Heart right ventricle (tissue), 16 donors: ENCODE results near the gene ZCCHC8. TPM values are rescaled to one million over a fixed set of nuclear protein-coding genes. Genes with fewer than 3 reads are reported as not detected.
"Not testable (repeated sequence)": the region's sequence is repeated elsewhere in the genome, so short reads cannot be mapped to it uniquely, and the experiment has no call there.

Source experiments
- ATAC-seq, 8 donors: fragments of 200-7000 bp; cut with Tn5 transposase; one replicate each; pipeline ENCODE4 v1.9.1; 2020; ENCODE audit warnings: mild to moderate bottlenecking in 8 of 8, moderate library complexity in 8 of 8, moderate number of reproducible peaks in 1 of 8
- DNase-seq, 2 donors: peaks; one replicate each; pipeline ENCODE4 v3.0.0-alpha.2; 2020
- H3K27ac ChIP-seq, 10 donors: fragments of 200-600 bp; sonication (generic) in 2 of 10; one replicate each; pipeline versions ENCODE4 v1.5.0 to v1.8.0; 2020 to 2022; ENCODE audit warnings: mild to moderate bottlenecking in 3 of 10
- H3K27me3 ChIP-seq, 7 donors: fragments of 200-600 bp; one replicate each; pipeline ENCODE4 v1.8.0; 2021 to 2022; ENCODE audit warnings: mild to moderate bottlenecking in 2 of 7
- H3K36me3 ChIP-seq, 9 donors: fragments of 200-600 bp; sonication (generic) in 1 of 9; one replicate each; pipeline versions ENCODE4 v1.5.0 to v1.8.0; 2020 to 2022; ENCODE audit warnings: mild to moderate bottlenecking in 2 of 9
- H3K4me1 ChIP-seq, 9 donors: fragments of 200-600 bp; sonication (generic) in 1 of 9; one replicate each; pipeline versions ENCODE4 v1.5.0 to v1.8.0; 2020 to 2022; ENCODE audit warnings: mild to moderate bottlenecking in 4 of 9
- H3K4me3 ChIP-seq, 10 donors: fragments of 200-600 bp; sonication (generic) in 2 of 10; one replicate each; pipeline versions ENCODE4 v1.5.0 to v1.8.0; 2020 to 2022; ENCODE audit warnings: mild to moderate bottlenecking in 7 of 10, moderate library complexity in 2 of 10
- H3K9me3 ChIP-seq, 11 donors: fragments of 200-600 bp in 10 of 11; sonication (generic) in 2 of 11; one replicate each; pipeline versions ENCODE4 v1.5.0 to v1.8.0; 2013 to 2022; ENCODE audit warnings: mild to moderate bottlenecking in 2 of 11, control low read depth in 1 of 11, moderate library complexity in 1 of 11
- WGBS, 2 donors: extraction: QIAGEN DNeasy Blood & Tissue Kit; methylation state at CpG; one replicate each; pipeline ENCODE4 v1.1.7; 2013; ENCODE audit warnings: inconsistent platforms in 1 of 2; 5-methylcytosine and 5-hydroxymethylcytosine counted together
- intact Hi-C, 10 donors: fragments of 100-400 bp; cut with DNase I; formaldehyde crosslinking; loops; one replicate each; pipeline versions ENCODE4 v1.11.1 to v1.14.2; 2022
- polyA plus RNA-seq, 2 donors: library from polyadenylated mRNA; stranded (reverse); fragments of 200-250 nt; gene quantifications; one replicate each; pipeline ENCODE4 v1.2.3, GENCODE V29; 2013
- total RNA-seq, 10 donors: library from RNA; stranded (reverse); fragmentation: NEBNext Ultra II Directional in 3 of 10; extraction: Animal tissue kit (Norgen Biotek cat#: 25700) in 3 of 10; gene quantifications; one replicate each; pipeline versions ENCODE4 v1.2.1 to v1.2.4, GENCODE V29; 2021 to 2023
- TF ChIP-seq, protein P1 (sequence below), 9 donors: fragments of 200-600 bp; sonication (generic) in 2 of 9; IDR thresholded peaks; one replicate each; pipeline versions ENCODE4 v1.5.0 to v1.8.0; 2021 to 2022; ENCODE audit warnings: antibody characterized with exemption in 9 of 9, mild to moderate bottlenecking in 5 of 9, moderate library complexity in 1 of 9
- donor health status: Arrhythmogenic right ventricular cardiomyopathy.
- donor health status: ischemic (EF 13 %, LVEDD 7.1; RV severe dilation, severe dysfunction).
- donor health status: healthy with polysubstance abuse.
- donor health status: DM: no; HTN: yes; CAD: no.
- donor health status: DM: no; HTN: no; CAD: no.
- donor health status: ischemic (EF 25% LVEDD 6.9; RV normal size, moderate dysfunction).
- donor health status: ischemic (EF 25% LVEDD 5.7; RV mildly dilated, moderate dysfunction).
- donor health status: healthy.
- donor health status: DM: yes; HTN: yes; CAD: no.
- donor health status: Ischemic cardiomyopathy.
- donor health status: ischemic (EF 35%, LVEDD 5.7; RV mildly dilated, moderate dysfunction).
- donor health status: nonischemic (EF 11% LVEDD 7.7; RV severe dilation, severe dysfunction).
- donor health status: DM: yes; HTN: yes; CAD: no.
- donor health status: PGD.
- donor health status: ischemic (EF 29% LVEDD 5.4; RV normal size, mild dysfunction).
- donor health status: nonischemic (EF 23%, LVEDD 6.1; RV moderate dilation, normal function).

Gene ZCCHC8
- total and polyA plus RNA-seq, 12 donors = 7.5 to 29.6 (median 9.2) TPM

DNA sequence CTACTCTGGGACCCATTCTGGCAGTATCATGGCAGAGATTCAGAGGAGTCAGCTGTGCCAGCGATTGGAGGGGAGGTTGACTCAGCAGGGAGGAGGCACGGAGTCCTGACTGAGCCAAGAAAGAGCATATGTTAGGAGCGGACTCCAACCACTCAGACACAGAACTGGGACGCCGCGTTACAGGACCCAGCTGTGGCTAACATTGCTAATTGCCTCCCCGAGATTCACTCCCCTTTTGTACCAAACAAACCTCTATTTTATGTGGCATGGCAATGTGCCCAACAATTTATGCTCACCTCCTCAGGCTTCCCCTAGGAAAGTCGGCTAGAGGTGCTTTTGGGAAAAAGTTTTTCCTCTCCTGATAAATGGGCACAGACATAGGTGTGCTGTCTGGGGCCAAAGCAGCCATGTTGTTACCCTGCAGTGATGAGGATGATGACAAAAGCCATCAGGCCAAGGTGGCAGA, 63.0 kb downstream of the ZCCHC8 start:
- H3K27ac ChIP-seq = no peak overlapping the region
- H3K4me3 ChIP-seq = no peak overlapping the region
- ATAC-seq = peak; percentile 37 to 96 (median 77)

DNA sequence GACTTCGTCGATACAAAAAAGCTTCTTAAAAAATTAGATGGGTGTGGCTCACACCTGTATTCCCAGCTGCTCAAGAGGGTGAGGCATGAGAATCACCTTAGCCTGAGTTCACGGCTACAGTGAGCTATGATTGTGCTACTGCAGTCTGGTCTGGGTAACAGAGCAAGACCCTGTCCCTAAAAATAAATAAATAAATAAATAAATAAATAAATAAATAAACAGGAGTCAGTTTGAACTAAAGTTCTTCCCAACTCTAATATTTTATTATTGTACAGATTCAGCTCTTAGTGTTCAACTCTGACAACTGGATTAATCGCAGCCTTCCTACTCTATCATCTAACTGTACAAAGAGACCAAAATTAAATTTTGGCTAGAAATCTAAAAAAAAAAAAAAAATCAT, 65.5 kb downstream of the ZCCHC8 start:
- Histone ChIP-seq H3K4me3 (no peak overlapping the region), H3K27me3 (no peaks in the 10 kb centered on the region), H3K36me3 (no peaks in the 10 kb centered on the region), H3K27ac (no peak overlapping the region), H3K4me1 (peaks cover 0 to 6% (median 0%) of the 10 kb centered on the region in 9 donors), H3K9me3 (no peaks in the 10 kb centered on the region)
- intact Hi-C loops = no loop called here
- ATAC-seq (no peak), DNase-seq (no peak)
- TF ChIP-seq, protein P1, sequence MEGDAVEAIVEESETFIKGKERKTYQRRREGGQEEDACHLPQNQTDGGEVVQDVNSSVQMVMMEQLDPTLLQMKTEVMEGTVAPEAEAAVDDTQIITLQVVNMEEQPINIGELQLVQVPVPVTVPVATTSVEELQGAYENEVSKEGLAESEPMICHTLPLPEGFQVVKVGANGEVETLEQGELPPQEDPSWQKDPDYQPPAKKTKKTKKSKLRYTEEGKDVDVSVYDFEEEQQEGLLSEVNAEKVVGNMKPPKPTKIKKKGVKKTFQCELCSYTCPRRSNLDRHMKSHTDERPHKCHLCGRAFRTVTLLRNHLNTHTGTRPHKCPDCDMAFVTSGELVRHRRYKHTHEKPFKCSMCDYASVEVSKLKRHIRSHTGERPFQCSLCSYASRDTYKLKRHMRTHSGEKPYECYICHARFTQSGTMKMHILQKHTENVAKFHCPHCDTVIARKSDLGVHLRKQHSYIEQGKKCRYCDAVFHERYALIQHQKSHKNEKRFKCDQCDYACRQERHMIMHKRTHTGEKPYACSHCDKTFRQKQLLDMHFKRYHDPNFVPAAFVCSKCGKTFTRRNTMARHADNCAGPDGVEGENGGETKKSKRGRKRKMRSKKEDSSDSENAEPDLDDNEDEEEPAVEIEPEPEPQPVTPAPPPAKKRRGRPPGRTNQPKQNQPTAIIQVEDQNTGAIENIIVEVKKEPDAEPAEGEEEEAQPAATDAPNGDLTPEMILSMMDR (IDR thresholded peaks at IDR 0.05) = no peak
- 94 to 96% methylated on average over 4 of the region's 4 CpGs for WGBS, 2 donors

More for the DNA sequence above, 63.0 kb downstream of the ZCCHC8 start:
- DNase-seq = peak; percentile 21 to 38
- H3K36me3 ChIP-seq = no peaks in the 10 kb centered on the region
- 52 to 54% methylated on average over 8 of the region's 8 CpGs for WGBS, 2 donors
- no peaks in the 10 kb centered on the region for H3K27me3 ChIP-seq
- intact Hi-C loops = no loop called here
- H3K9me3 ChIP-seq = no peaks in the 10 kb centered on the region
- TF ChIP-seq, protein P1 (IDR thresholded peaks at IDR 0.05) = no peak
- H3K4me1 ChIP-seq = peaks cover 0 to 6% (median 0%) of the 10 kb centered on the region in 9 donors

DNA sequence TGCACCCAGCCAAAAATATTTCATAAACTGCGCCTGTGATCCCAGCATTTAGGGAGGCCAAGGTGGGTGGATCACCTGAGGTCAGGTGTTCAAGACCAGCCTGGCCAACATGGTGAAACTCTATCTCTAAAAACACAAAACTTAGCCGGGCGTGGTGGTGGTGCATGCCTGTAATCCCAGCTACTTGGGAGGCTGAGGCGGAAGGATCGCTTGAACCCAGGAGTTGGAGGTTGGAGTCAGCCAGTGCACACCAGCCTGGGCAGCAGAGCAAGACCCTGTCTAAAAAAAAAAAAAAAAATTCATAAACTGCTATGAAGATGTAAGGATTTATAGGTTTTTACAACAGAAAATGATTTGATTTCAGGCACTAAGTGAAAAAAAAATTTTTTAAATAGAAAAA, 71.7 kb downstream of the ZCCHC8 start:
- H3K4me1 ChIP-seq, ATAC-seq, H3K27ac ChIP-seq, H3K36me3 ChIP-seq, H3K9me3 ChIP-seq, DNase-seq, H3K27me3 ChIP-seq, intact Hi-C loops, H3K4me3 ChIP-seq: not testable (repeated sequence)
- 95 to 99% methylated on average over 5 of the region's 5 CpGs for WGBS, 2 donors

DNA sequence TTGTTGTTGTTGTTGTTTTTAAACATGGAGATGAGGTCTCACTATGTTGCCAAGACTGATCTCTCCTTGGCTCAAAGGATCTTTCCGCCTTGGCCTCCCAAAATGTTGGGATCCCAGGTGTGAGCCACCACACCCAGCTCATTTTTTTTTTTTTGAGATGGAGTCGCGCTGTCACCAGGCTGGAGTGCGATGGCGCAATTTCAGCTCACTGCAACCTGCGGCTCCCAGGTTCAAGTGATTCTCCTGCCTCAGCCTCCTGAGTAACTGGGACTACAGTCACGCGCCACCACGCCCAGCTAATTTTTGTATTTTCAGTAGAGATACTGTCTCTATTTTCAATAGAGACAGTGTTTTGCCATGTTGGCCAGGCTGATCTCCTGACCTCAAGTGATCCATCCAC, 73.3 kb downstream of the ZCCHC8 start:
- Histone ChIP-seq H3K27me3 (no peaks in the 10 kb centered on the region), H3K4me1 (peaks cover 4 to 13% (median 11%) of the 10 kb centered on the region in 9 donors), H3K36me3 (no peaks in the 10 kb centered on the region), H3K9me3 (no peaks in the 10 kb centered on the region), H3K4me3 (no peak overlapping the region), H3K27ac (no peak overlapping the region)
- WGBS, 2 donors = 97 to 98% methylated on average over 9 of the region's 9 CpGs
- intact Hi-C loops = no loop called here
- no peak for ATAC-seq
- TF ChIP-seq, protein P1 (IDR thresholded peaks at IDR 0.05) = no peak
- DNase-seq = no peak
